Progenitor cell of endocrine pancreas (in vitro differentiated cells): ENCODE results near the gene PSMD13. TPM values are rescaled to one million over a fixed set of nuclear protein-coding genes. Genes with fewer than 3 reads are reported as not detected.
"Not testable (repeated sequence)": the region's sequence is repeated elsewhere in the genome, so short reads cannot be mapped to it uniquely, and the experiment has no call there.

ENCODE experiments used
- DNase-seq: peaks from one replicate; pipeline ENCODE4 v3.0.0; 2021; ENCODE audit warnings: low spot score; ENCODE audit not compliant: unreplicated experiment
- H3K27ac Mint-ChIP-seq: 2 replicates; pipeline ENCODE4 v1.8.0; 2021; ENCODE audit warnings: mild to moderate bottlenecking, moderate library complexity, mixed read lengths
- H3K27me3 Mint-ChIP-seq: 2 replicates; pipeline ENCODE4 v1.8.0; 2021; ENCODE audit warnings: mixed read lengths
- H3K36me3 Mint-ChIP-seq: 2 replicates; pipeline ENCODE4 v1.8.0; 2022; ENCODE audit warnings: mixed read lengths; ENCODE audit not compliant: insufficient read depth
- H3K4me1 Mint-ChIP-seq: 2 replicates; pipeline ENCODE4 v1.8.0; 2021; ENCODE audit warnings: low read depth, mixed read lengths
- H3K4me3 Mint-ChIP-seq: 2 replicates; pipeline ENCODE4 v1.8.0; 2021; ENCODE audit warnings: low read depth, mild to moderate bottlenecking, moderate library complexity, mixed read lengths
- H3K9me3 Mint-ChIP-seq: 2 replicates; pipeline ENCODE4 v1.8.0; 2021; ENCODE audit warnings: low read depth, mixed read lengths
- CTCF ChIP-seq: fragments of 200-600 bp; sonication (generic); IDR thresholded peaks from one replicate; pipeline ENCODE4 v1.5.0; 2021; ENCODE audit warnings: antibody characterized with exemption, mild to moderate bottlenecking; ENCODE audit not compliant: unreplicated experiment
- total RNA-seq: library from RNA; stranded (reverse); gene quantifications from 2 replicates; pipeline ENCODE4 v1.2.1, GENCODE V29; 2021

PSMD13 gene
- total RNA-seq, 1 donor from 2014 or later: 100 TPM

- TF ChIP-seq CTCF: no peak
- Mint-ChIP-seq H3K36me3 (peaks cover 7% of the 10 kb centered on the region), H3K27ac (no peak overlapping the region), H3K27me3 (no peaks in the 10 kb centered on the region), H3K4me3 (no peak overlapping the region), H3K9me3 (no peaks in the 10 kb centered on the region), H3K4me1 (peaks cover 6% of the 10 kb centered on the region)
- no peak for DNase-seq
Observed at GRCh38 chr11:214083-214482, 22.7 kb upstream of the PSMD13 start.

GRCh38 chr11:215581-216037, 21.2 kb upstream of the PSMD13 start:
- peaks cover 1% of the 10 kb centered on the region for H3K4me1 Mint-ChIP-seq
- DNase-seq: no peak
- peaks cover 9% of the 10 kb centered on the region for H3K36me3 Mint-ChIP-seq
- no peaks in the 10 kb centered on the region for H3K27me3 Mint-ChIP-seq
- H3K27ac Mint-ChIP-seq: peak overlapping the region; percentile 77
- H3K9me3 Mint-ChIP-seq: no peaks in the 10 kb centered on the region
- no peak for TF ChIP-seq CTCF
- H3K4me3 Mint-ChIP-seq: no peak overlapping the region

GRCh38 chr11:216081-216974, 20.4 kb upstream of the PSMD13 start:
- H3K36me3 Mint-ChIP-seq: peaks cover 9% of the 10 kb centered on the region
- no peak for TF ChIP-seq CTCF
- no peak overlapping the region for H3K4me3 Mint-ChIP-seq
- H3K9me3 Mint-ChIP-seq: no peaks in the 10 kb centered on the region
- H3K4me1 Mint-ChIP-seq: peaks cover 1% of the 10 kb centered on the region
- no peak for DNase-seq
- H3K27me3 Mint-ChIP-seq: no peaks in the 10 kb centered on the region
- H3K27ac Mint-ChIP-seq: peak overlapping the region; percentile 77

GRCh38 chr11:217704-218103, 19.1 kb upstream of the PSMD13 start:
- H3K36me3 Mint-ChIP-seq: peaks cover 9% of the 10 kb centered on the region
- H3K9me3 Mint-ChIP-seq: no peaks in the 10 kb centered on the region
- no peak overlapping the region for H3K27ac Mint-ChIP-seq
- TF ChIP-seq CTCF: no peak
- H3K27me3 Mint-ChIP-seq: no peaks in the 10 kb centered on the region
- H3K4me3 Mint-ChIP-seq: no peak overlapping the region
- DNase-seq: no peak
- peaks cover 1% of the 10 kb centered on the region for H3K4me1 Mint-ChIP-seq

GRCh38 chr11:218815-219593, 17.8 kb upstream of the PSMD13 start:
- no peak for DNase-seq
- no peak overlapping the region for H3K4me3 Mint-ChIP-seq
- H3K27ac Mint-ChIP-seq: peak overlapping the region; percentile 50
- no peak for TF ChIP-seq CTCF
- peaks cover 5% of the 10 kb centered on the region for H3K36me3 Mint-ChIP-seq
- H3K9me3 Mint-ChIP-seq: no peaks in the 10 kb centered on the region
- peaks cover 1% of the 10 kb centered on the region for H3K4me1 Mint-ChIP-seq
- H3K27me3 Mint-ChIP-seq: no peaks in the 10 kb centered on the region

- H3K27ac Mint-ChIP-seq, H3K36me3 Mint-ChIP-seq, DNase-seq, H3K4me1 Mint-ChIP-seq, H3K9me3 Mint-ChIP-seq, H3K27me3 Mint-ChIP-seq, H3K4me3 Mint-ChIP-seq: not testable (repeated sequence)
Observed at GRCh38 chr11:220641-221215, 16.0 kb upstream of the PSMD13 start.
